HG03066 (cell line): Measurements from ENCODE around the gene ABCD1.
"Not testable (repeated sequence)": the region's sequence is repeated elsewhere in the genome, so short reads cannot be mapped to it uniquely, and the experiment has no call there.

Experiments
- ATAC-seq: cut with Tn5 transposase; IDR thresholded peaks from one replicate; pipeline ENCODE4 v1.9.1; 2021; ENCODE audit warnings: low read depth; ENCODE audit not compliant: unreplicated experiment

Gene ABCD1

DNA sequence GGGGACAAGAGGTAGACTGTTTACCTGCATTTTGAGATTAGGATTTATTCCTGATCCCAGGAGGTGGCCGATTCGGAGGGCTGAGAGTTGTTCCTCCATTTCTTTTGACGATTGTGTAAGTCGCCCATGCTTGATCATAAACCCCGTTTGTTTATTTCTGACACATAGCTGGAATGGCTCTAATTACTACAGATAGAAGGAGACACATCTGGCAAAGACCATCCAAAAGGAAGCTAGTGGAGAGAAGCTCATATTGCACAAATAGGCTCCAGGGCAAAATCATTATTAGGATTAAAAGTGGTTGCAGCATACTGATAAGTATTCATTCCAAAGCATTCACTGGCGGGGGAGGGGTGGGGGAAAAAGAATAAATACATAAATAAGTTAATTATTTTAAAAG, 22.3 kb downstream of the ABCD1 start:
- not testable (repeated sequence) for ATAC-seq

DNA sequence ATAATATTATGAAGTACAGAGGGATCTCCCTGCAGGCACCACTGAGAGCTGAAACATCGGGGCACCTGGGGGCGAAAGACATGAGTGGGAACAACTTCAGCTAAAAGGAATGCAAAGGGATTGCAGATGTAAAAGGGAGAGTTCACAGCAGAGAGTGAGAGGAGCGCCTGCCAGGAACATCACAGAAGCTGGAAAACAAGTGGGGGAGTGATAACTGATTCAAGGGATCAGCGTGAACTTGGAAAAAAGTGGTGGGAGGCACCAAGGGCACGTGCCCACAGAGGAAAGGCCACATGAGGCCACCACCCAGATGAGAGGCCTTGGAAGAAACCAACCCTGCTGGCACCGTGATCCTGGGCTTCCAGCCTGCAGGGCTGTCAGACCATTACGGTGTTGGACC, 24.4 kb downstream of the ABCD1 start:
- not testable (repeated sequence) for ATAC-seq

DNA sequence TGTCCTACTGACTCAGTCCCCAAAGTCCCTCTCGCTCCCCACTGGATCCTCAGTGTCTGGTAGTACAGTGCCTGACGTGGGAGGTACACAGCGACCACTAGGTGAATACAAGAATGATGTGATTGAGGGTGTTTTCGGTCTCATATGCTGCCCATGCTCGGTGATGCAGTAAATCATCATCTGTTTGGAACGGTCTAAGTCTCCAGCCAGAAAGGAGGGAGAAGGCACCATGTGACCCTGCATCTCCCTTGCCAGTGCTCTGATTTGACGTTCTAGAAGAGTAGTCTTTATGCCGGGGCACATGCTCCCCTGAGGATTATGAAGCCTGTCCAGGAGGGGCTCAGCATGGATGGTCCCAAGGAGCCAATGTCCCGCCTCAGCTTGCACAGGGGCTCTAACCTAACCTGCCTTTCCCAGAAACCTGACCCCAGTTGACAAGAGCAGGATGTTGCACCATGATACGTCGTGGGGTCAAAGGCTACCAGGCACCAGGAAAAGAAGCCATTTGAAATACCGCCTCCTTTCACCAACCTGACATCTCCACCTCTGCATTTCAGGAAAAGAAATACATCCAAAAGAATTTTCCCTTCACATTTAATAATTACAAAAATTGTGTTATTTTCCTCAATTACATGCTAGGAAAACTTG, 25.6 kb downstream of the ABCD1 start:
- no peak for ATAC-seq

DNA sequence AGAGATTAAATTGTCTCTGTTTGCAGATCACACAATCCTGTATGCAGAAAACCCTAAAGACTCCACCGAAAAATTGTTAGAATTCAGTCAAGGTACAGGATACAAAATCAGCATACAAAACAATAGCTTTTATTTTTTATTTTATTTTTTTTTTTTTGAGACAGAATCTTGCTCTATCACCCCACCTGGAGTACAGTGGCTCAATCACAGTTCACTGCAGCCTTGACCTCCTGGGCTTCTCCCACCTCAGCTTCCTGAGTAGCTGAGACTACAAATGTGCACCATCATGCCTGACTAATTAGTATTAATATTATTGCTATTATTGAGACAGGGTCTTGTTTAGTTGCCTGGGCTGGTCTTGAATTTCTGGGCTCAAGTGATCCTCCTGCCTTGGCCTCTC, 30.5 kb downstream of the ABCD1 start:
- no peak for ATAC-seq

DNA sequence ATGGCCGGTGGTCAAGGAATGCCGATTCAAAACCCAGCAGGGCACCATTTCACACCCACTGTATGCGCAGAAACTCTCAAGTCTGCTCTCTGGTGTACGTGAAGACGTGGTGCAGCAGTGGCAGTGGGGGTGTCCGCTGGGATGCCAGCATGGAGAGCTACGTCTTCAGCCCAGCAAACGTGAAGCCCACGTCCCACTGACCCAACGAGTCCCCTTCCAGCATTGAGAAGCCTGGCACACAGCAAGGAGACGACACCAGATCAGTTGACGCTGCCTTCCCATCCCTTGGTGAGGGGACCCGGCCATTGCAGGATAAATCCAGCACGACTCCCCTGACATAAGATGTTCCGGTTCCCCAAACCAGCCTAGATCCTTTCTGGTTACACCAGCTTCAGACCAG, 37.2 kb downstream of the ABCD1 start:
- ATAC-seq, result no peak

DNA sequence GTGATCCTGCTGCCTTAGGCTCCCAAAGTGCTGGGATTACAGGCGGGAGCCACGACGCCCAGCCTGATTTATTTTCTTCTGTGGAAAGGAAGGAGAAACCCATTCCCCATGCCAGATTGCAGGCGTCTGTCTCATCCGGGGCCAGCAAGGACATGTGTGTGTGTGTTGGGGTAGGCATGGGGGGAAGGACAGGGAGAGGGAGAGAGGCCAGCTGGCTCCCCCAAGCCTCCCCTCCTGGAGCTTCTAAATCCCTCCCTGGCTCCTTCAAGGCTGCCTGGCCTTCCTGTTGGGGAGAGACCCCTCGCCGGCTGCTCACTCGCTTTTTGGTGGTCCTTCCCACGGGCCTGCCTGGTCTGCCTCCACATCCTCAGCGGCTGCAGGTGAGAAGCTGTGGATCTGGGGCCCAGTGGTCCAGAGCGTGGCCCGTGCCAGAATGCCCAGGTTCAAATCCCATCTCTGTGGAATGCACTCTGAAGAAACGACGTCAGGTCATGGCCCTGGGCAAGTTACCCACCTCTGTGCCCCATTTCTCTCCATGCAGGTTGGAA, 38.0 kb downstream of the ABCD1 start:
- no peak for ATAC-seq

DNA sequence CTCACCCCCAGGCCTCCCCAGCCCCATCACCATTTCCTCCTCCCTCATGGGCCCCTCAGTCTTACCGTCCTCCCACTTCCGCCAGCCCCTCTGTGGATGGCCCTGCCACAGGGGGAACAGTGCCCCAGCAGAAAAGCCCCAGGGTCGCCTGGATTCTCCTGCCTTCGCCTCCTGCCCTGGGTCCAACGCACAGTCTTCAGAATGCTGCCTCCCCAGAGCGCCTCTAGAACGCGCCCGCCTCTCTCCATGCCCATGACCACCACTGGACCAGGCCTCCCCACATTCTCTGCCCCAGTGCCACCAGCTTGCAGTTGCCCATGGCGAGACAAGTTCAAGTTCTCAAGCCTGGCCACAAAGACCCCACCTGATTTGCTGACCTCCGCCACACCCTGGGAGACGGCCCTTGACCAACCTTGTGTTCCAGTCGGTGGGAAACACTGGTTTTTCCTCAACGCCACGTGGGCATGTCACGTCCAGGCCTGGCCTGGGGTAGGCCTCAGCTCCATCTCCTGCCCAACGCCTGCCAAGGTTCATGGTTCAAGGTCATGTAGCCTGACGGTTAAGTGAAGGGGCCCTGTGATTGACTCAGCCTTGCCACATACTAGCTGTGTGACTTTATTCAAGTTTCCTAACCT, 38.8 kb downstream of the ABCD1 start:
- no peak for ATAC-seq

DNA sequence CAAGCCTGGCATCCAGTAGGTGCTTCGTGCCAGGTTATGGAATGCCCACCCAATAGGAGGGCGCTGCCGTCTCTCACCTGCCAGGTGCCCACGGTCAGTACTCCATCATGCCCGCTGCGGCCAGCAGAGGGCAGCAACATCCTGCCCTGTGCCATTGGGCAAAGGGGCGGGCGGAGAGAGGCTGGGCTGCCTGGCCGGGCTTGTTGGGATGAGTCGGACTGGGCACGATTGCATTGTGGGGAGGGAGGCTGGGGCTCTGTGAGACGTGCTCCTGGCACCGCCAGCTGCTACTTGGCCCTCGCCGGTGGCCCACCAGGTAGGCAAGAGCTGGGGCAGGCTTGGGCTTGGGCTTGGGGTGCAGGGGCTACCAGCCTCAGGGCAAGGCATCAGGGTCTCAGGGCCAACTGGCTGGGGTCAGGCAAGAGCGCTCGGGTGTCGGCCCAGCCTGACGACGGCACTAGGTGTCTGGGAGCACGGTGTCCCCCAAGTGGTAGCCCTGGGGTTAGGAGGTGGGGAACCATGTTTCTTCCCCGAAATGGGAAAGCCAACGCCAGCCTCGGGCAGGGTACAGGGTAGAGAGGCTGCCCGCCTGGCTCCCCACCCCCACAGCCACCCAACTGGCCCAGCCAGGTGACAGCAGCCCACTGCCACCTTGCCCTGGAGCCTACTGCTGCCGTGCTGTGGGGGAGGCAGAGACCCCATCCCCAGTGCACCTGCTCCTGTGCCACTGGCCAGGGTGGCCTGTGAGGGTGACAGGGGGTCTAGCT, 39.5 kb downstream of the ABCD1 start, which contains the start of gene PLXNB3:
Gene PLXNB3, plus strand, starts transcription at position 261 of the 767 bp plus-strand sequence. CDS start 1,287 bp downstream, outside the sequence.
- ATAC-seq, result no peak

DNA sequence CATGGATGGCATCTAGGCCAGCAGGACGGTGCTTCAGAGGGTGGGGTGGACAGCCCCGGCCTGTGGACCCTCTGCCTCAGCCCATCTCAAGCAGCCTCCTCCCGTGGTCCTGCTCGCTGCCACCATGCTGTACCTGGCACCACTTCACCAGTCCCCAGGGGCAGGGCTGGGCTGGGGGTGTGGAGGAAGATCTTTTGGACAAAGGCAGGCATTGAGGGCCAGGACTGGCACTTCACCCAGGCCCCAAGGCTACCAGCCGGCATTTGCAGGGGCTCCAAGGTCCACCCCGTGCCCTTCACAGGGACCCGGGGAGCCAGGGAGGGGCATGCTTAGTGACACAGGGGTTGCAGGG, 40.1 kb downstream of the ABCD1 start:
- ATAC-seq, result no peak

DNA sequence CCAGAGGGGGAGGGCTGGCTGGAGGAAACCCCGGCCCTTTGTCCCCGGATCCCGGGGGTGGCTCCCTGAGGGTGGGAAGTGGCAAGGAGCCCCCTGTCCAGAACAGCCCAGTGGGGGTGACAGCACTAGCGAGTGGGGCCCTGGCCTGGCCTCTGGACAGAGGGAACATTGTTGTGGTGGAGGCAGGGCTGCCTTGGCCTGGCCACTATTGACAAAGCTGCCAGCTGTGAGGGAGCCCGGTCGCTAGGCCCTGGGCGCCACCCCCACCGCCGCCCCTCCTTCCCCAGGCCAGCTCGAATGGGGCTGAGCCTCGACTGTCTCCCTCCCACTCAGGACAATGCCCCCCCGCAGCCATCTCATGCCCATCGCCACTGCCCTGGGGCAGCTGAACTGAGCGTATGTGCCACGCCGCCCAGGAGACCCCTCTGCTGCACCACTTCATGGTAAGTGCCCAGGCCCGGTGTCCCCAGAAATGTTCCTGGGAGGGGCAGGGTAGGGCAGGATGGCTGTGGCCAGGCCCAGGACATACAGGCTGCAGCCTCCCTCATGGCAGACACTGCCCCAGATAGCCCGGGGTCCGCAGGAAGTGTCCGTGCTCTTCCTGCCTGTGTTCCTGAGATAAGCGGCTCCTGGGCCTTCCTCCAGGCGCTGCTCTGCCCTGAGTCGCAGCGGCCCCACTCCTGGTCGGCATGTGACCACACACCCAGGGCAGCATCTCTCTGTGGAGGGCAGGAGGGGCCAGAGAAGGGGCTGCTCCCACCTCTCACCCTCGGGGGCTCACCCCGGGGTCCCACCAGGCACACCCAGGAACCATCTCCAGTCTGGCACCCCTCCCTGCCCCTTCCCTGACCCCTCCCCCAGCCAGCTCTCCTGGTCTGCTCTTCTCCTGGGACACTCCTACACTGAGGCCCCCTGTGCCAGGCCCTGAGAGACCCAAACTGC, 40.8 kb downstream of the ABCD1 start:
- no peak for ATAC-seq

DNA sequence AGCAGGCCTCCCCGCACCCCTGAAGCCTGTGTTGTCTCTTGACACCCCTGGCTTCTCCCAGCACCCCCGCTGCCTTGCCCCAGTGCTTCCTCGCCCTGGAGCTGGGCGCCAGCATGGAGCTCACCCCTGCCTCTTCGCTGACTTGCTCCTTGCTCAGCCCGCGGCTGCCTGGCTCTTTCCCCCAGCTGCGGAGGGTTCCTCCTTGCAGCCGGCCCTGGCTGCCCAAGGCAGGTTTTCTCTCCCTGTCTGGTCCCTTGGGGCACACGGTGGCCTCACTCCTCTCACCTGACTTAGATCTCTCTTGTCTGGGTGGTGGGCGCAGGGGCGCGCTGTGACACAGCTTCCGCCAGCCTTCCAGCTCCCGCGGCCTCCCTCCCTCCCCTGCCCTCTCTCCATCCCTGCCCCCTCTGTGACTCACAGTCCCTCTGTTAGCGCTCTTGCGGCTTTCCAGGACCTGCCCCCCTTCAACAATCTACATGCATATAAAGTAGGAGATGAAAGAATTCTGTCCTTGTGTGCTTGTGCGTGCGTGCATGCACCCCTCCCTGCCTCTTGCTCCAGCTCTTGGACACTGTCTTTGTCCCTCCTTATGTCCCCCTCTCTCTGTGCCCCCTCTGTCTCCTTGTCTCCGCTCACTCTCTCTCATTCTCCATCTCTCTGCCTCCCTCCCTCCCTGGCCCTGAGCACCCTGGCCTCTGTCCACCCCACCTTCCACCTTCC, 41.6 kb downstream of the ABCD1 start:
- ATAC-seq, result no peak

DNA sequence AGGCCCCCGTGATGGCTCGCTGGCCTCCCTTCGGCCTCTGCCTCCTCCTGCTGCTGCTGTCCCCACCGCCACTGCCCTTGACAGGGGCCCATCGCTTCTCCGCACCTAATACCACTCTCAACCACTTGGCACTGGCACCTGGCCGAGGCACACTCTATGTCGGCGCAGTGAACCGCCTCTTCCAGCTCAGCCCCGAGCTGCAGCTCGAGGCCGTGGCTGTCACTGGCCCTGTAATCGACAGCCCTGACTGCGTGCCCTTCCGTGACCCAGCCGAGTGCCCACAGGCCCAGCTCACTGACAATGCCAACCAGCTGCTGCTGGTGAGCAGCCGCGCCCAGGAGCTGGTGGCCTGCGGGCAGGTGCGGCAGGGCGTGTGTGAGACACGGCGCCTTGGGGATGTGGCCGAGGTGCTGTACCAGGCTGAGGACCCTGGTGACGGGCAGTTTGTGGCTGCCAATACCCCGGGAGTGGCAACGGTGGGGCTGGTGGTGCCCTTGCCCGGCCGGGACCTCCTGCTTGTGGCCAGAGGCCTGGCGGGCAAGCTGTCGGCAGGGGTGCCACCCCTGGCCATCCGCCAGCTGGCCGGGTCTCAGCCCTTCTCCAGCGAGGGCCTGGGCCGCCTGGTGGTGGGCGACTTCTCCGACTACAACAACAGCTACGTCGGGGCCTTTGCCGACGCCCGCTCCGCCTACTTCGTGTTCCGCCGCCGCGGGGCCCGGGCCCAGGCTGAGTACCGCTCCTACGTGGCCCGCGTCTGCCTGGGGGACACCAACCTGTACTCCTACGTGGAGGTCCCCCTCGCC, 42.4 kb downstream of the ABCD1 start:
- no peak for ATAC-seq

DNA sequence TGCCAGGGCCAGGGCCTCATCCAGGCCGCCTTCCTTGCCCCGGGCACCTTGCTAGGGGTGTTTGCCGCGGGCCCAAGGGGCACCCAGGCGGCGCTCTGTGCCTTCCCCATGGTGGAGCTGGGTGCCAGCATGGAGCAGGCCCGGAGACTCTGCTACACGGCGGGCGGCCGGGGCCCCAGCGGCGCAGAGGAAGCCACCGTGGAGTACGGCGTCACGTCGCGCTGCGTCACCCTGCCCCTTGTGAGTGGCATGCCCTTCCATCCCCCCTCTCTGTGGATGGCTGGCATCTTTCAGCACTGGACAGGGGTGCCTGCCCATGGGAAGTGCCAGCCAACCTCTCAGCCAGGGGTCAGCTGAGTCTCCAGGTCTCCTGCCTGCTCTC, 43.0 kb downstream of the ABCD1 start:
- no peak for ATAC-seq

DNA sequence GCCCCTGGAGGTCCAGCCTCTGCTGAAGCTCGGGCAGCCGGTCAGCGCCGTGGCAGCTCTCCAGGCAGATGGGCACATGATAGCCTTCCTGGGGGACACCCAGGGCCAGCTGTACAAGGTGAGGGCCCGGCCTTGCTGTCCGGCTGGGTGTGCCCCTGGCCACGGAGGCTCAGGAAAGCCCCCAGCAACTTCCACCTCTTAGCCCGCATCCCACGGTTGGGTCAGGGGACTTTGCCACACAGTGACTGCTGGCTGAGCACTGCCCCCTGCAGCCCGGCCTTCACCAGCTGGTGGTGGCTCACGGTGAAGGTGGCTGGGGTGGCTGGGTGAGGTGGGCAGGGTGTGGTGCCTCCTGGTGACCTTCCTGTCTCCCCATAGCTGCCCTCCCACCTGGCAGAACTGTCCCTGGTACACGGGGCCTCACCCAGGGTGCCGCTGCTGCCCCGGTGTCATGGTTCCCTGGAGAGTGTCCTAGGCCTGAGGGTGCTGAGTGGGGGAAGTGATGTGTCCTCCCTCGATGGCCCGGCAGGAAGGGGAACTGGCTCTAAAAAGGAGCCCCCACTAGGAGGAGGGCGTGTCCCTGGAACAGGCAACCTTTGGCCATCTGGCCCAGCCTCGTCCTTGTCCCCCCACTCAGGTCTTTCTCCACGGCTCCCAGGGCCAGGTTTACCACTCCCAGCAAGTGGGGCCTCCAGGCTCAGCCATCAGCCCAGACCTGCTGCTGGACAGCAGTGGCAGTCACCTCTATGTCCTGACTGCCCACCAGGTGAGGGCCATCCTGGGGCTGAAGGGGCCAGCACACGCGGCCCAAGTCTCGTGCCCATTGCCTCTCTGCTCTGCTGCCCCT, 43.9 kb downstream of the ABCD1 start:
- ATAC-seq, result no peak

DNA sequence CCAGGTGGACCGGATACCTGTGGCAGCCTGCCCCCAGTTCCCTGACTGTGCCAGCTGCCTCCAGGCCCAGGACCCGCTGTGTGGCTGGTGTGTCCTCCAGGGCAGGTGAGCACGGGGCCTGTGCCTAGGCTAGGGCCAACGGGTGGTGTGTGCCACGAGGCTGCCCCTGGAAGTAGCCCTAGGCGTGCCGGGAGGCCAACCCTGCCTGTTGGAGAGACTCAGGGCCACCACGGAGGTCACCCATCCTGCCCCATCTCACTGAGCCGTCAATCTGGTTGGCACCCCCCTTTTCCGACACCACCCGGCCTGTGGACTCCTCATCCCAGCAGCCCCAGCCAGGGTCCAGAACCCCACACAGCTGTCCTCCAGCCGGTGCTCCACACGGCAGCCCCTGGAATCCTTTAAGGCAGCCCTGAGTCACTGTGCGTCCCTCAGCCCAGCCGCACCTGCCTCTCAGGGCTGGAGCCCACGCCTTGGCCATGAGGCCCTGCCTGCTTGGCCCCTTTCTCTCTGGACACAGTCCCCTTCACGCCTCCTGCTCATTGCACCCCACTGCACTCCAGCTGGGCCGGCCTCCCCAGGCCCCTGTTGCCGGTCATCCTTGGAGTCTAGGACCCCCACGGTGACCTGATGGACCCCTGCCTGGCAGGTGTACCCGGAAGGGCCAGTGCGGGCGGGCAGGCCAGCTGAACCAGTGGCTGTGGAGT, 44.7 kb downstream of the ABCD1 start:
- no peak for ATAC-seq

DNA sequence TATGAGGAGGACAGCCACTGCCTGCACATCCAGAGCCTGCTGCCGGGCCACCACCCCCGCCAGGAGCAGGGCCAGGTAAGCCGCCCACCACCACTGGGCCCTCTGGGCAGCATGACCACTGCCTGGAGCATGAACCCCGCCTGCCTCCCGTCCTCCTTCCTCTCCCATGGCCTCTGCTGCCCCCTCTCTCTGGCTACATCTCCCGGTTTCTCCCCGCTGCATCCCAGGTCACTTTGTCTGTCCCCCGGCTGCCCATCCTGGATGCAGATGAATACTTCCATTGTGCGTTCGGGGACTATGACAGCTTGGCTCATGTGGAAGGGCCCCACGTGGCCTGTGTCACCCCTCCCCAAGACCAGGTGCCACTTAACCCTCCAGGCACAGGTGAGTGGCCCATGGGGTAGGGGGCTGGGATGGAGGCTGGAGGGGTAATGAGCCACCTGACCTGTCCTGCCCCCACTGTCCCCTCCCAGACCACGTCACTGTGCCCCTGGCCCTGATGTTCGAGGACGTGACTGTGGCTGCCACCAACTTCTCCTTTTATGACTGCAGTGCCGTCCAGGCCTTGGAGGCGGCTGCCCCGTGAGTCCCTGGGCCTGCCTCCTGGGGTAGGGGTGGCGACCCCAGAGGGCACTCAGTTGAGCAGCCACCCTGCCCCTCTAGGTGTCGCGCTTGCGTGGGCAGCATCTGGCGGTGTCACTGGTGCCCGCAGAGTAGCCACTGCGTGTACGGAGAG, 45.4 kb downstream of the ABCD1 start:
- ATAC-seq, result no peak
